NCI-H82 (cell line): ENCODE data around the gene NPSR1.
"Not testable (repeated sequence)": the region's sequence is repeated elsewhere in the genome, so short reads cannot be mapped to it uniquely, and the experiment has no call there.

Source experiments
- DNase-seq: peaks from one replicate; lab custom pipeline; 2025; lab: John Stamatoyannopoulos, UW

Gene NPSR1

GRCh38 chr7:34758111-34758601, 100.1 kb downstream of the NPSR1 start:
- no peak for DNase-seq

GRCh38 chr7:34759477-34760125, 101.6 kb downstream of the NPSR1 start:
- peak; percentile 82 for DNase-seq

GRCh38 chr7:34760271-34760670, 102.3 kb downstream of the NPSR1 start:
- DNase-seq: no peak

GRCh38 chr7:34761206-34761605, 103.2 kb downstream of the NPSR1 start:
- no peak for DNase-seq

- DNase-seq: no peak
Observed at GRCh38 chr7:34761627-34762026, 103.6 kb downstream of the NPSR1 start.

- DNase-seq: no peak
Observed at GRCh38 chr7:34762764-34763163, 104.7 kb downstream of the NPSR1 start.

GRCh38 chr7:34772296-34772938, 114.4 kb downstream of the NPSR1 start:
- DNase-seq: peak; percentile 47

- no peak for DNase-seq
Observed at GRCh38 chr7:34776748-34777358, 118.8 kb downstream of the NPSR1 start.

GRCh38 chr7:34780546-34780945, 122.5 kb downstream of the NPSR1 start:
- DNase-seq: no peak

GRCh38 chr7:34787586-34787985, 129.6 kb downstream of the NPSR1 start:
- DNase-seq: peak; percentile 7

- DNase-seq: peak; percentile 63
Observed at GRCh38 chr7:34806831-34807230, 148.8 kb downstream of the NPSR1 start.

- peak; percentile 44 for DNase-seq
Observed at GRCh38 chr7:34807548-34808340, 149.7 kb downstream of the NPSR1 start.

- not testable (repeated sequence) for DNase-seq
Observed at GRCh38 chr7:34814203-34814842, 156.3 kb downstream of the NPSR1 start.

GRCh38 chr7:34821932-34822558, 164.0 kb downstream of the NPSR1 start:
- DNase-seq: no peak

GRCh38 chr7:34823650-34824258, 165.7 kb downstream of the NPSR1 start:
- DNase-seq: peak; percentile 78

- DNase-seq: no peak
Observed at GRCh38 chr7:34825221-34825620, 167.2 kb downstream of the NPSR1 start.

GRCh38 chr7:34830390-34830789, 172.4 kb downstream of the NPSR1 start:
- DNase-seq: no peak

- DNase-seq: no peak
Observed at GRCh38 chr7:34831436-34831835, 173.4 kb downstream of the NPSR1 start.

- no peak for DNase-seq
Observed at GRCh38 chr7:34832020-34832419, 174.0 kb downstream of the NPSR1 start.

GRCh38 chr7:34835901-34836600, 178.0 kb downstream of the NPSR1 start:
- no peak for DNase-seq
